HEK293 (cell line): Measurements from ENCODE around the gene RAD21L1.

Experiments used
- CTCF ChIA-PET: fragments of 350-600 bp; formaldehyde crosslinking; extraction: SDS; loops from one replicate; lab custom pipeline; 2021; ENCODE audit warnings: antibody characterized with exemption; lab: Yijun Ruan, JAX
- POLR2A ChIA-PET: fragments of 300-600 bp; formaldehyde crosslinking; extraction: SDS; loops from one replicate; lab custom pipeline; 2020; ENCODE audit warnings: antibody characterized with exemption, inconsistent platforms; lab: Yijun Ruan, JAX
- H3K27ac ChIP-seq: fragments of 200-500 bp; sonication (Bioruptor generic); 2 replicates; pipeline ENCODE4 v1.5.1; 2014; ENCODE audit warnings: low read depth, low read length, control low read depth, inconsistent platforms; ENCODE audit errors: extremely low read depth
- H3K36me3 ChIP-seq, 2 experiments: fragments of 200-500 bp in 1 of 2; sonication (Bioruptor generic) in 1 of 2; 1 replicate in 1 of 2; 2 replicates in 1 of 2; pipeline ENCODE4 v1.5.1; 2014 to 2017; ENCODE audit warnings: inconsistent platforms in 2 of 2, low read length in 2 of 2; ENCODE audit not compliant: control insufficient read depth in 2 of 2, insufficient read depth in 1 of 2
- H3K4me1 ChIP-seq: fragments of 200-500 bp; sonication (Bioruptor generic); 2 replicates; pipeline ENCODE4 v1.5.1; 2014; ENCODE audit warnings: mild to moderate bottlenecking, low read length, inconsistent platforms; ENCODE audit not compliant: control insufficient read depth, insufficient read depth
- H3K4me3 ChIP-seq: 2 replicates; pipeline ENCODE4 v1.5.1; 2011; ENCODE audit warnings: low read depth, mild to moderate bottlenecking, control low read depth, low read length, moderate library complexity
- H3K9me3 ChIP-seq: fragments of 200-500 bp; sonication (Bioruptor generic); 2 replicates; pipeline ENCODE4 v1.5.1; 2014; ENCODE audit warnings: low read depth, low read length, inconsistent platforms; ENCODE audit not compliant: control insufficient read depth, insufficient read depth
- BCL11A ChIP-seq: fragments of 450-650 bp; formaldehyde crosslinking; IDR thresholded peaks from 2 replicates; pipeline ENCODE4 v1.5.1; 2016; ENCODE audit warnings: low read depth, missing biosample characterization, missing genetic modification characterization
- BCL11B ChIP-seq: fragments of 450-650 bp; formaldehyde crosslinking; IDR thresholded peaks from 2 replicates; pipeline ENCODE4 v1.5.1; 2016; ENCODE audit warnings: low read depth, missing biosample characterization, missing genetic modification characterization
- HIC1 ChIP-seq: fragments of 450-650 bp; formaldehyde crosslinking; IDR thresholded peaks from 2 replicates; pipeline ENCODE4 v1.5.1; 2016; ENCODE audit warnings: missing biosample characterization, missing genetic modification characterization
- HOXA7 ChIP-seq: sonication (generic); formaldehyde crosslinking; IDR thresholded peaks from 2 replicates; pipeline ENCODE4 v1.8.1; 2022; ENCODE audit warnings: missing genetic modification reagents, borderline replicate concordance
- IKZF3 ChIP-seq: fragments of 450-650 bp; IDR thresholded peaks from 2 replicates; pipeline ENCODE4 v1.5.0; 2018; ENCODE audit warnings: missing biosample characterization, mild to moderate bottlenecking, missing genetic modification characterization, moderate library complexity
- KLF7 ChIP-seq: fragments of 450-650 bp; formaldehyde crosslinking; IDR thresholded peaks from 2 replicates; pipeline ENCODE4 v1.5.1; 2016; ENCODE audit warnings: missing biosample characterization, missing genetic modification characterization, borderline replicate concordance
- KLF9 ChIP-seq: fragments of 450-650 bp; formaldehyde crosslinking; IDR thresholded peaks from 2 replicates; pipeline ENCODE4 v1.5.1; 2016; ENCODE audit warnings: missing biosample characterization, missing genetic modification characterization, low read depth
- OVOL3 ChIP-seq: fragments of 450-650 bp; formaldehyde crosslinking; IDR thresholded peaks from 2 replicates; pipeline ENCODE4 v1.5.1; 2016; ENCODE audit warnings: missing biosample characterization, missing genetic modification characterization
- PRDM6 ChIP-seq: fragments of 450-650 bp; formaldehyde crosslinking; IDR thresholded peaks from 2 replicates; pipeline ENCODE4 v1.5.1; 2017; ENCODE audit warnings: missing biosample characterization, missing genetic modification characterization
- TSHZ1 ChIP-seq: fragments of 450-650 bp; formaldehyde crosslinking; IDR thresholded peaks from 2 replicates; pipeline ENCODE4 v1.5.1; 2016; ENCODE audit warnings: missing biosample characterization, missing genetic modification characterization, borderline replicate concordance
- ZBTB8A ChIP-seq: fragments of 450-650 bp; formaldehyde crosslinking; IDR thresholded peaks from 2 replicates; pipeline ENCODE4 v1.5.1; 2016; ENCODE audit warnings: missing biosample characterization, missing genetic modification characterization
- ZEB2 ChIP-seq: fragments of 450-650 bp; formaldehyde crosslinking; IDR thresholded peaks from 2 replicates; pipeline ENCODE4 v1.5.1; 2016; ENCODE audit warnings: missing biosample characterization, missing genetic modification characterization
- ZNF132 ChIP-seq: fragments of 450-650 bp; formaldehyde crosslinking; IDR thresholded peaks from 2 replicates; pipeline ENCODE4 v1.5.1; 2017; ENCODE audit warnings: missing biosample characterization, missing genetic modification characterization, borderline replicate concordance
- ZNF16 ChIP-seq: fragments of 450-650 bp; formaldehyde crosslinking; IDR thresholded peaks from 2 replicates; pipeline ENCODE4 v1.5.1; 2016; ENCODE audit warnings: low read depth, missing biosample characterization, missing genetic modification characterization
- ZNF2 ChIP-seq: fragments of 450-650 bp; formaldehyde crosslinking; IDR thresholded peaks from 2 replicates; pipeline ENCODE4 v1.5.1; 2016; ENCODE audit warnings: missing biosample characterization, missing genetic modification characterization
- ZNF214 ChIP-seq: fragments of 450-650 bp; formaldehyde crosslinking; IDR thresholded peaks from 2 replicates; pipeline ENCODE4 v1.5.1; 2017; ENCODE audit warnings: missing biosample characterization, mild to moderate bottlenecking, missing genetic modification characterization, borderline replicate concordance
- ZNF404 ChIP-seq: fragments of 450-650 bp; formaldehyde crosslinking; IDR thresholded peaks from 2 replicates; pipeline ENCODE4 v1.5.1; 2017; ENCODE audit warnings: missing biosample characterization, missing genetic modification characterization
- ZNF521 ChIP-seq: fragments of 450-650 bp; formaldehyde crosslinking; IDR thresholded peaks from 2 replicates; pipeline ENCODE4 v1.5.1; 2017; ENCODE audit warnings: missing biosample characterization, mild to moderate bottlenecking, missing genetic modification characterization
- ZNF555 ChIP-seq: fragments of 450-650 bp; formaldehyde crosslinking; conservative IDR thresholded peaks from 2 replicates; pipeline ENCODE4 v1.5.1; 2017; ENCODE audit warnings: missing biosample characterization, mild to moderate bottlenecking, missing genetic modification characterization, inconsistent platforms
- ZNF561 ChIP-seq: fragments of 450-650 bp; IDR thresholded peaks from 2 replicates; pipeline ENCODE4 v1.5.1; 2018; ENCODE audit warnings: missing biosample characterization, missing genetic modification characterization, borderline replicate concordance
- ZNF610 ChIP-seq: fragments of 450-650 bp; formaldehyde crosslinking; IDR thresholded peaks from 2 replicates; pipeline ENCODE4 v1.5.1; 2016; ENCODE audit warnings: missing biosample characterization, missing genetic modification characterization, borderline replicate concordance
- ZNF623 ChIP-seq: fragments of 450-650 bp; formaldehyde crosslinking; IDR thresholded peaks from 2 replicates; pipeline ENCODE4 v1.5.1; 2016; ENCODE audit warnings: missing biosample characterization, missing genetic modification characterization
- ZNF654 ChIP-seq: fragments of 450-650 bp; formaldehyde crosslinking; IDR thresholded peaks from 2 replicates; pipeline ENCODE4 v1.5.1; 2016; ENCODE audit warnings: low read depth, missing biosample characterization, missing genetic modification characterization
- ZNF777 ChIP-seq: fragments of 450-650 bp; formaldehyde crosslinking; IDR thresholded peaks from 2 replicates; pipeline ENCODE4 v1.5.1; 2017; ENCODE audit warnings: missing biosample characterization, missing genetic modification characterization, borderline replicate concordance
- ZNF785 ChIP-seq: fragments of 450-650 bp; formaldehyde crosslinking; IDR thresholded peaks from 2 replicates; pipeline ENCODE4 v1.5.1; 2016; ENCODE audit warnings: missing biosample characterization, missing genetic modification characterization
- ZXDB ChIP-seq: fragments of 450-650 bp; formaldehyde crosslinking; IDR thresholded peaks from 2 replicates; pipeline ENCODE4 v1.5.1; 2016; ENCODE audit warnings: missing biosample characterization, missing genetic modification characterization
- TF ChIP-seq, protein P1 (sequence below): fragments of 450-650 bp; formaldehyde crosslinking; IDR thresholded peaks from 2 replicates; pipeline ENCODE4 v1.5.1; 2017; ENCODE audit warnings: missing biosample characterization, missing genetic modification characterization

RAD21L1 gene

DNA sequence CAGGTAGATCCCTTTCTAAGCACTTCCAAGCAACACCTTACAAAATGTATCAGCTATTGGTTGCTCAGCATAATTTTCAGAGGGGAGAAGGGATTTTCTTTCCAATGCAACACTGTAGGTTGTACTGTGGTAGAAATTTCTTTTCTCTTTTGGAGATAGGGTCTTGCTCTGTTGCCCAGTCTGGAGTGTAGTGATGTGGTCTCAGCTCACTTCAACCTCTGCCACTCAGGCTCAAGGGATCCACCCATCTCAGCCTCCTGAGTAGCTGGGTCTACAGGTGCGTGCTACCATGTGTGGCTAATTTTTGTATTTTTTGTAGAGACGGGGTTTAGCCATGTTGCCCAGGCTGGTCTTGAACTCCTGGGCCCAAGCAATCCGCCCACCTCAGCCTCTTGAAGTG is 16.3 kb downstream of the RAD21L1 start:
- CTCF ChIA-PET = interaction anchor here (1.5 kb wide), 1 partner anchor 13 kb away, joined by 4 read pairs; no protein-coding TSS in a partner anchor
- Histone ChIP-seq H3K4me3 (no peak overlapping the region), H3K27ac (no peak overlapping the region), H3K36me3 (no peaks in the 10 kb centered on the region), H3K9me3 (no peaks in the 10 kb centered on the region)
- POLR2A ChIA-PET = no interaction called here
- TF ChIP-seq ZNF555 (tag by site-specific recombination) (no peak), ZNF16 (tag by site-specific recombination) (no peak), PRDM6 (tag by site-specific recombination) (no peak), ZNF777 (tag by site-specific recombination) (no peak), KLF9 (no peak), ZNF404 (tag by site-specific recombination) (no peak), HIC1 (tag by site-specific recombination) (no peak), IKZF3 (tag by site-specific recombination) (no peak), ZNF2 (tag by site-specific recombination) (no peak)
- TF ChIP-seq, protein P1, sequence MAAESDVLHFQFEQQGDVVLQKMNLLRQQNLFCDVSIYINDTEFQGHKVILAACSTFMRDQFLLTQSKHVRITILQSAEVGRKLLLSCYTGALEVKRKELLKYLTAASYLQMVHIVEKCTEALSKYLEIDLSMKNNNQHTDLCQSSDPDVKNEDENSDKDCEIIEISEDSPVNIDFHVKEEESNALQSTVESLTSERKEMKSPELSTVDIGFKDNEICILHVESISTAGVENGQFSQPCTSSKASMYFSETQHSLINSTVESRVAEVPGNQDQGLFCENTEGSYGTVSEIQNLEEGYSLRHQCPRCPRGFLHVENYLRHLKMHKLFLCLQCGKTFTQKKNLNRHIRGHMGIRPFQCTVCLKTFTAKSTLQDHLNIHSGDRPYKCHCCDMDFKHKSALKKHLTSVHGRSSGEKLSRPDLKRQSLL (tag by site-specific recombination) = no peak
- TF ChIP-seq, all 188 proteins: peak for 0
- 0 out of 2 replicates have a peak, but pooled peaks cover 4% of the 10 kb centered on the region for H3K4me1 ChIP-seq

DNA sequence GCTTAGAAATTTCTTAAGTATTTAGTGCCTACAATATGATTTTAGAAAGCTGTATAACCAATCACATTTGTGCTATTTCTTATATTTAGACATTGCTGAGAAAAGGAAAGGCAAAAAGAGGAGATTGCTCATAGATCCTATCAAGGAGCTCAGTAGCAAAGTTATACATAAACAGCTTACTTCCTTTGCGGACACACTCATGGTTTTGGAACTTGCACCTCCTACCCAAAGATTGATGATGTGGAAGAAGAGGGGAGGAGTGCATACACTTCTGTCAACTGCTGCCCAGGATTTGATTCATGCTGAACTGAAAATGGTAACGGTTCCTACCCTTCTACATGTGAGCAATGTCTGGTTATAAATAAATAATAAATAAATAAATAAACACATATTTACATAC is 16.7 kb downstream of the RAD21L1 start:
- CTCF ChIA-PET = interaction anchor here (1.5 kb wide), 1 partner anchor 13 kb away, joined by 4 read pairs; no protein-coding TSS in a partner anchor

GRCh38 chr20:1245578-1245977 is 19.7 kb downstream of the RAD21L1 start:
- Histone ChIP-seq H3K4me1 (0 out of 2 replicates have a peak, but pooled peaks cover 4% of the 10 kb centered on the region), H3K27ac (no peak overlapping the region), H3K36me3 (no peaks in the 10 kb centered on the region), H3K4me3 (no peak overlapping the region), H3K9me3 (no peaks in the 10 kb centered on the region)
- CTCF ChIA-PET = no interaction called here
- POLR2A ChIA-PET = no interaction called here
- TF ChIP-seq ZEB2 (tag by site-specific recombination) (no peak), ZNF785 (no peak), OVOL3 (tag by site-specific recombination) (no peak), ZNF561 (no peak), ZXDB (tag by site-specific recombination) (no peak), TSHZ1 (tag by site-specific recombination) (no peak), KLF7 (no peak), ZBTB8A (no peak), ZNF610 (no peak), ZNF214 (tag by site-specific recombination) (no peak), ZNF623 (no peak), BCL11A (tag by site-specific recombination) (no peak)

More for the DNA sequence above, 16.7 kb downstream of the RAD21L1 start:
- no peak overlapping the region for H3K4me3 ChIP-seq
- no peak overlapping the region for H3K27ac ChIP-seq
- 0 out of 2 replicates have a peak, but pooled peaks cover 4% of the 10 kb centered on the region for H3K4me1 ChIP-seq
- no peak for TF ChIP-seq ZNF521 (tag by site-specific recombination)
- no peak for TF ChIP-seq ZNF132 (tag by site-specific recombination)
- TF ChIP-seq HOXA7 = no peak
- TF ChIP-seq IKZF3 (tag by site-specific recombination) = no peak
- no peak for TF ChIP-seq BCL11B
- no peak for TF ChIP-seq KLF9
- no peak for TF ChIP-seq ZNF654 (tag by site-specific recombination)
- POLR2A ChIA-PET = no interaction called here
- no peaks in the 10 kb centered on the region for H3K9me3 ChIP-seq
- no peaks in the 10 kb centered on the region for H3K36me3 ChIP-seq
